ENCODE measurements around the gene HBP1.
"Not testable (repeated sequence)": the region's sequence is repeated elsewhere in the genome, so short reads cannot be mapped to it uniquely, and the experiment has no call there.

HBP1 gene

GRCh38 chr7:107219563-107220244, 50.9 kb downstream of the HBP1 start:
- H3K27me3 ChIP-seq (ENCODE audit: control insufficient read depth in 2 of 2, insufficient read depth in 2 of 2, low read length in 2 of 2), result no peaks in the 10 kb centered on the region
- H3K4me1 ChIP-seq (ENCODE audit: control insufficient read depth in 2 of 2, insufficient read depth in 2 of 2, low read length in 2 of 2), result no peaks in the 10 kb centered on the region
- no peak overlapping the region for H3K4me3 ChIP-seq (ENCODE audit: low read length in 2 of 2)
- no peak overlapping the region for H3K27ac ChIP-seq (ENCODE audit: low read depth in 2 of 2, low read length in 2 of 2)
- H3K36me3 ChIP-seq (ENCODE audit: control insufficient read depth in 2 of 2, insufficient read depth in 2 of 2, low read length in 2 of 2), result peaks cover 0 to 4% of the 10 kb centered on the region in 2 donors
- H3K9ac ChIP-seq (ENCODE audit: low read depth in 1 of 2, low read length in 2 of 2), result no peak overlapping the region
- H3K9me3 ChIP-seq (ENCODE audit: control insufficient read depth in 2 of 2, low read length in 2 of 2), result no peaks in the 10 kb centered on the region

GRCh38 chr7:107220356-107220755, 51.6 kb downstream of the HBP1 start:
- no peaks in the 10 kb centered on the region for H3K9me3 ChIP-seq (ENCODE audit: control insufficient read depth in 2 of 2, low read length in 2 of 2)
- H3K4me1 ChIP-seq (ENCODE audit: control insufficient read depth in 2 of 2, insufficient read depth in 2 of 2, low read length in 2 of 2), result peaks cover 0 to 3% of the 10 kb centered on the region in 2 donors
- no peak overlapping the region for H3K4me3 ChIP-seq (ENCODE audit: low read length in 2 of 2)
- H3K9ac ChIP-seq (ENCODE audit: low read depth in 1 of 2, low read length in 2 of 2), result no peak overlapping the region
- no peaks in the 10 kb centered on the region for H3K27me3 ChIP-seq (ENCODE audit: control insufficient read depth in 2 of 2, insufficient read depth in 2 of 2, low read length in 2 of 2)
- H3K36me3 ChIP-seq (ENCODE audit: control insufficient read depth in 2 of 2, insufficient read depth in 2 of 2, low read length in 2 of 2), result peaks cover 0 to 4% of the 10 kb centered on the region in 2 donors
- no peak overlapping the region for H3K27ac ChIP-seq (ENCODE audit: low read depth in 2 of 2, low read length in 2 of 2)

GRCh38 chr7:107220806-107221205, 52.0 kb downstream of the HBP1 start:
- H3K27ac ChIP-seq (ENCODE audit: low read depth in 2 of 2, low read length in 2 of 2); H3K4me3 ChIP-seq (ENCODE audit: low read length in 2 of 2); H3K27me3 ChIP-seq (ENCODE audit: control insufficient read depth in 2 of 2, insufficient read depth in 2 of 2, low read length in 2 of 2); H3K9me3 ChIP-seq (ENCODE audit: control insufficient read depth in 2 of 2, low read length in 2 of 2); H3K4me1 ChIP-seq (ENCODE audit: control insufficient read depth in 2 of 2, insufficient read depth in 2 of 2, low read length in 2 of 2); H3K36me3 ChIP-seq (ENCODE audit: control insufficient read depth in 2 of 2, insufficient read depth in 2 of 2, low read length in 2 of 2); H3K9ac ChIP-seq (ENCODE audit: low read depth in 1 of 2, low read length in 2 of 2): not testable (repeated sequence)

GRCh38 chr7:107224374-107225223, 55.8 kb downstream of the HBP1 start:
- Histone ChIP-seq H3K9ac (ENCODE audit: low read depth in 1 of 2, low read length in 2 of 2) (no peak overlapping the region), H3K27me3 (ENCODE audit: control insufficient read depth in 2 of 2, insufficient read depth in 2 of 2, low read length in 2 of 2) (no peaks in the 10 kb centered on the region), H3K36me3 (ENCODE audit: control insufficient read depth in 2 of 2, insufficient read depth in 2 of 2, low read length in 2 of 2) (peaks cover 0 to 9% of the 10 kb centered on the region in 2 donors), H3K4me3 (ENCODE audit: low read length in 2 of 2) (no peak overlapping the region), H3K4me1 (ENCODE audit: control insufficient read depth in 2 of 2, insufficient read depth in 2 of 2, low read length in 2 of 2) (peaks cover 0 to 3% of the 10 kb centered on the region in 2 donors), H3K9me3 (ENCODE audit: control insufficient read depth in 2 of 2, low read length in 2 of 2) (no peaks in the 10 kb centered on the region), H3K27ac (ENCODE audit: low read depth in 2 of 2, low read length in 2 of 2) (no peak overlapping the region)

- Histone ChIP-seq H3K27ac (ENCODE audit: low read depth in 2 of 2, low read length in 2 of 2) (no peak overlapping the region), H3K9ac (ENCODE audit: low read depth in 1 of 2, low read length in 2 of 2) (no peak overlapping the region), H3K27me3 (ENCODE audit: control insufficient read depth in 2 of 2, insufficient read depth in 2 of 2, low read length in 2 of 2) (no peaks in the 10 kb centered on the region), H3K4me1 (ENCODE audit: control insufficient read depth in 2 of 2, insufficient read depth in 2 of 2, low read length in 2 of 2) (peaks cover 0 to 3% of the 10 kb centered on the region in 2 donors), H3K9me3 (ENCODE audit: control insufficient read depth in 2 of 2, low read length in 2 of 2) (no peaks in the 10 kb centered on the region), H3K4me3 (ENCODE audit: low read length in 2 of 2) (no peak overlapping the region), H3K36me3 (ENCODE audit: control insufficient read depth in 2 of 2, insufficient read depth in 2 of 2, low read length in 2 of 2) (peaks cover 0 to 9% of the 10 kb centered on the region in 2 donors)
Observed at GRCh38 chr7:107228291-107228690, 59.5 kb downstream of the HBP1 start.

- Histone ChIP-seq H3K36me3 (ENCODE audit: control insufficient read depth in 2 of 2, insufficient read depth in 2 of 2, low read length in 2 of 2) (peaks cover 0 to 14% of the 10 kb centered on the region in 2 donors), H3K27ac (ENCODE audit: low read depth in 2 of 2, low read length in 2 of 2) (no peak overlapping the region)
Observed at GRCh38 chr7:107230334-107230733, 61.5 kb downstream of the HBP1 start.

GRCh38 chr7:107232568-107233090, 63.8 kb downstream of the HBP1 start:
- H3K27me3 ChIP-seq (ENCODE audit: control insufficient read depth in 2 of 2, insufficient read depth in 2 of 2, low read length in 2 of 2), result no peaks in the 10 kb centered on the region
- no peak overlapping the region for H3K27ac ChIP-seq (ENCODE audit: low read depth in 2 of 2, low read length in 2 of 2)
- no peak overlapping the region for H3K9ac ChIP-seq (ENCODE audit: low read depth in 1 of 2, low read length in 2 of 2)
- H3K36me3 ChIP-seq (ENCODE audit: control insufficient read depth in 2 of 2, insufficient read depth in 2 of 2, low read length in 2 of 2), result peaks cover 3 to 10% of the 10 kb centered on the region in 2 donors
- no peaks in the 10 kb centered on the region for H3K9me3 ChIP-seq (ENCODE audit: control insufficient read depth in 2 of 2, low read length in 2 of 2)
- H3K4me1 ChIP-seq (ENCODE audit: control insufficient read depth in 2 of 2, insufficient read depth in 2 of 2, low read length in 2 of 2), result no peaks in the 10 kb centered on the region
- no peak overlapping the region for H3K4me3 ChIP-seq (ENCODE audit: low read length in 2 of 2)

More at GRCh38 chr7:107230334-107230733, 61.5 kb downstream of the HBP1 start:
- Histone ChIP-seq H3K4me3 (ENCODE audit: low read length in 2 of 2) (no peak overlapping the region), H3K9ac (ENCODE audit: low read depth in 1 of 2, low read length in 2 of 2) (no peak overlapping the region), H3K4me1 (ENCODE audit: control insufficient read depth in 2 of 2, insufficient read depth in 2 of 2, low read length in 2 of 2) (no peaks in the 10 kb centered on the region), H3K27me3 (ENCODE audit: control insufficient read depth in 2 of 2, insufficient read depth in 2 of 2, low read length in 2 of 2) (no peaks in the 10 kb centered on the region), H3K9me3 (ENCODE audit: control insufficient read depth in 2 of 2, low read length in 2 of 2) (no peaks in the 10 kb centered on the region)

- no peaks in the 10 kb centered on the region for H3K27me3 ChIP-seq (ENCODE audit: control insufficient read depth in 2 of 2, insufficient read depth in 2 of 2, low read length in 2 of 2)
- no peaks in the 10 kb centered on the region for H3K4me1 ChIP-seq (ENCODE audit: control insufficient read depth in 2 of 2, insufficient read depth in 2 of 2, low read length in 2 of 2)
- no peak overlapping the region for H3K27ac ChIP-seq (ENCODE audit: low read depth in 2 of 2, low read length in 2 of 2)
- H3K9ac ChIP-seq (ENCODE audit: low read depth in 1 of 2, low read length in 2 of 2), result no peak overlapping the region
- peaks cover 4 to 11% of the 10 kb centered on the region in 2 donors for H3K36me3 ChIP-seq (ENCODE audit: control insufficient read depth in 2 of 2, insufficient read depth in 2 of 2, low read length in 2 of 2)
- H3K9me3 ChIP-seq (ENCODE audit: control insufficient read depth in 2 of 2, low read length in 2 of 2), result no peaks in the 10 kb centered on the region
- no peak overlapping the region for H3K4me3 ChIP-seq (ENCODE audit: low read length in 2 of 2)
Observed at GRCh38 chr7:107233174-107233573, 64.4 kb downstream of the HBP1 start.

GRCh38 chr7:107233981-107234380, 65.2 kb downstream of the HBP1 start:
- H3K27ac ChIP-seq (ENCODE audit: low read depth in 2 of 2, low read length in 2 of 2), result no peak overlapping the region
- no peaks in the 10 kb centered on the region for H3K9me3 ChIP-seq (ENCODE audit: control insufficient read depth in 2 of 2, low read length in 2 of 2)
- no peaks in the 10 kb centered on the region for H3K27me3 ChIP-seq (ENCODE audit: control insufficient read depth in 2 of 2, insufficient read depth in 2 of 2, low read length in 2 of 2)
- H3K36me3 ChIP-seq (ENCODE audit: control insufficient read depth in 2 of 2, insufficient read depth in 2 of 2, low read length in 2 of 2), result peaks cover 4 to 11% of the 10 kb centered on the region in 2 donors
- H3K9ac ChIP-seq (ENCODE audit: low read depth in 1 of 2, low read length in 2 of 2), result no peak overlapping the region
- H3K4me1 ChIP-seq (ENCODE audit: control insufficient read depth in 2 of 2, insufficient read depth in 2 of 2, low read length in 2 of 2), result no peaks in the 10 kb centered on the region
- H3K4me3 ChIP-seq (ENCODE audit: low read length in 2 of 2), result no peak overlapping the region

GRCh38 chr7:107234436-107234835, 65.6 kb downstream of the HBP1 start:
- Histone ChIP-seq H3K27me3 (ENCODE audit: control insufficient read depth in 2 of 2, insufficient read depth in 2 of 2, low read length in 2 of 2) (no peaks in the 10 kb centered on the region), H3K27ac (ENCODE audit: low read depth in 2 of 2, low read length in 2 of 2) (no peak overlapping the region), H3K9ac (ENCODE audit: low read depth in 1 of 2, low read length in 2 of 2) (no peak overlapping the region), H3K4me3 (ENCODE audit: low read length in 2 of 2) (no peak overlapping the region), H3K36me3 (ENCODE audit: control insufficient read depth in 2 of 2, insufficient read depth in 2 of 2, low read length in 2 of 2) (peaks cover 4 to 11% of the 10 kb centered on the region in 2 donors), H3K9me3 (ENCODE audit: control insufficient read depth in 2 of 2, low read length in 2 of 2) (no peaks in the 10 kb centered on the region), H3K4me1 (ENCODE audit: control insufficient read depth in 2 of 2, insufficient read depth in 2 of 2, low read length in 2 of 2) (no peaks in the 10 kb centered on the region)
